Left lobe of liver (tissue), 2 donors: Measurements from ENCODE around the gene YJEFN3. TPM values are rescaled to one million over a fixed set of nuclear protein-coding genes. Genes with fewer than 3 reads are reported as not detected.

Source experiments
- ATAC-seq: fragments of 200-7000 bp; cut with Tn5 transposase; one replicate; pipeline ENCODE4 v1.9.1; 2020; ENCODE audit warnings: mild to moderate bottlenecking, moderate library complexity
- DNase-seq: peaks from one replicate; pipeline ENCODE4 v3.0.0-alpha.2; 2020; ENCODE audit warnings: low spot score
- total RNA-seq: library from RNA; stranded (reverse); gene quantifications from one replicate; pipeline ENCODE4 v1.2.1, GENCODE V29; 2021
- donor health status: DM: no; HTN: no; CAD: no; lungs with moderate emphysema.
- donor health status: DM: no; HTN: yes; CAD: no.

YJEFN3 gene, protein sequence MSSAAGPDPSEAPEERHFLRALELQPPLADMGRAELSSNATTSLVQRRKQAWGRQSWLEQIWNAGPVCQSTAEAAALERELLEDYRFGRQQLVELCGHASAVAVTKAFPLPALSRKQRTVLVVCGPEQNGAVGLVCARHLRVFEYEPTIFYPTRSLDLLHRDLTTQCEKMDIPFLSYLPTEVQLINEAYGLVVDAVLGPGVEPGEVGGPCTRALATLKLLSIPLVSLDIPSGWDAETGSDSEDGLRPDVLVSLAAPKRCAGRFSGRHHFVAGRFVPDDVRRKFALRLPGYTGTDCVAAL
- total RNA-seq: 5.9 TPM

DNA sequence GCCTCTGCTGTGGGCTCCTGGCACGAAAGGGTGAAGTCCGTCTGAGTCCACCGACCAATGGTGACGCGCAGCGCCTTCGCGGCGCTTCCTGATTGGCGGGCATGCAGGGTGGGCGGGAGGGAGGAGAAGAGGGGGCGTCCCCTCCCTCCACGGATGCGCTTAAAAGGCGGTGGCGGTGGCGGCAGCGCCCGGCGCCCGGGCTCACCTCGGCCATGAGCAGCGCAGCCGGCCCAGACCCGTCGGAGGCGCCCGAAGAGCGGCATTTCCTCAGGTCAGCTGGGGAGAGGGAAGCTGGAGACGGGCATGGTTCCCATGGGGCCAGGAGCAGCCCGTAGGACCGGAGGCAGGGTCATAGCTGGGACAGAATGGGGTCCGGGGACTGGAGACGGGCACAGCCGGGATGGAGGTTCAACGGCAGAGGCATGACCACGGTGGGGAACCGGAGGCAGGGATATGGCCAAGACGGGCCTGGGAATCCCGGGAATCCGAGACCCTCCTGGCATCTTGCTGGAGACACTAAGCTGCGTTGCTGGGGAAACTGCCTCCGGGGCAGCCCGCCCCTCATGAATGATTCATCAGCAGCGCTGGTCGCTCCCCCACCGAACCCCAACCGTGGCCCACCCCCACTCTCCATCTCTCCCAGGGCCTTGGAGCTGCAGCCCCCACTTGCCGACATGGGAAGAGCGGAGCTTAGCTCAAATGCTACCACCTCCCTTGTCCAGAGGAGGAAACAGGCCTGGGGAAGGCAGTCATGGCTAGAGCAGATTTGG is at the start of gene YJEFN3:
TSS of gene YJEFN3 (plus strand) at position 191 of the 770 bp plus-strand sequence. CDS start at position 213, 22 bp downstream.
- DNase-seq (no peak), ATAC-seq (no peak)

- no peak for DNase-seq
- ATAC-seq: no peak
These were observed 48.0 kb upstream of the YJEFN3 start for GRCh38 chr19:19480688-19481087.

GRCh38 chr19:19482809-19483596 is 45.7 kb upstream of the YJEFN3 start:
- DNase-seq (no peak), ATAC-seq (no peak)

DNA sequence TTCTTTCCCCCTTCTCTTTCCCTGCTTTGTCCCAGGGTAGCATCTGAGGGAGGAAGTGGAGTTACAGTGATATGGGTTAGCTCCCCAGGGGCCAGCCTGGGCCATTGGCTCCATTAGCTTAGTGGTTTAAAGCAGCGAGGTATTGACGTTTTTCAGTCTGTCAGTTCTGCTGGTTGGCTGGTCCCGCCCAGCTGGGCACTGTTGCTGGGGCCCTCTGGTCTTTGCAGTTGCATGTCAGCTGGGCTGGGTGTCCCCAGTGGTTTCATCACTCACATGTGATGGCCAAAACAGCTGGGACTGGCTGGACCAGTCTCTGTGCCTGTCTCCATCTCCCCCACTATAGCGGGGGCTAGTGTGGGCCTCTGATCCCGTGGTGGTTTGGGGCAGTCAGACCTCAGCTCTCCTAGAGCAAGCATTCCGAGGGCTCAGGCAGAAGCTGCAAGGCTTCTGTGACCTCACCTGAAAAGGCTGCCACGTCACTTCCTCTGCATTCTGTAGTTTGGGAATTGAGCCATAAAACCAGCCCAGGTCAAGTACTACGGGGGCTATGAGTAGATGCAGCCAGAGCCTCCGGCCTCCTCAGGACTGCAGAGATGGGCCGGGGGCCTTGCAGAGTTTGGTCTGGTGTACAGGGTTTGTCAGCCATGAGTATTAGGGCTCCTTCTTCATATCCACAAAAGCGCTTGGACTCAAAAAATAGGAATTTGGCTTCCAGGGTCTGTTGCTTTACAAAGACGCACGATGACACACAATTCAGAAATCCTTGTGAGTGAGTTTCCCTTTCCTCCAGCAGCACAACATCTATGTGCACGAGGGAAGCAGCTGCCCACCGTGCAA is 43.3 kb upstream of the YJEFN3 start:
- DNase-seq: no peak
- no peak for ATAC-seq

DNA sequence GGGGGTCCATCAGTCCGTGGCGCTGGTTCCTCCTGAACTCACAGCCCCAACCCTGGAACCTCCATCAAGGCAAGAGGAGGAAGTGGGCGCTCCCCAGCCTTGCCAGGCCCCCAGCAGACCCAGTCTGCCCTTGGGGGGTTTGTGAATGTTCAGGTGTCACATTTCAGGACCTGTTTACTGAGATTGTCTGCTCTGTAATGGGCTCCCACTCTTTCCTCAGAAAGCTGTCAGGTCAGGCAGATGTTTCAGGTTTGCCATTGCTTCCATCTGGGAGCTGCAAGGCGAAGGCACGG is 42.8 kb upstream of the YJEFN3 start:
- no peak for ATAC-seq
- no peak for DNase-seq

DNA sequence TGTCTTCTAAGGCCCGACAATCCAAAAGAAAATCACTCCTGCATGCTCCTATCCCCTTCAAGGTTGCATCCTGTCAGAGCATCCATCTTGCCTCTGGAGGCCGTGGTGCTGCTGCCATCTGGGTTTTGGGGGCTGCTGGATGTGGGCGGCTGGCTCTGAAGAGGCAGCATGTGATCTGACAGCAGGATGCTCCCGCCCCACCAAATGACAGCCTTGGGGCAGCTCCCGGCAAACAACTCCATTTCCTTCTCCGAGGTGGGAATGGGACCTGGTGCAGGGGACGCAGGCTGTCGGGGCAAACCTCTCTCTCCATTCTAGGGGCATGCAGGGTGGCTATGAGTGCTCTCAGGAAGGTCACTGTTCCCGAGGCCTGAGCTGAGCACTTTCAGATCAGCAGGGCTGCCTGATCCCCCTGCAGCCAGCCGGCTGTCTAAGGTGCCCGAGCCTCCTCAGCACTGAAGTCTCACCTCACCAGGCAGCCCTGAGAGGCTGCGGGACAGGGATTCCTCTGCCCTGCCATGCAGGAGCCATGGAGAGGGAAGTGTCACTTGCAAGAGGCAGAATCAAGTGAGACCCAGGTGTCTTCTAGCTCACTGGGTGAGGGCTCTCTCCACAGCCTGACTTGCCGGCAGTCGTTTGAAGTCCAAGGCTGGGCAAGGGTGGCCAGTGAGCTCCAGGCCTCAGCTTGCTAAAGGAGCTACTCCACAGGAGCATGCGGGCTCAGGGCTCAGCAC is 42.2 kb upstream of the YJEFN3 start:
- DNase-seq (no peak), ATAC-seq (no peak)

GRCh38 chr19:19487077-19487949 is 41.4 kb upstream of the YJEFN3 start:
- ATAC-seq (no peak), DNase-seq (no peak)

GRCh38 chr19:19487950-19488874 is 40.5 kb upstream of the YJEFN3 start:
- peak; percentile 42 for ATAC-seq
- peak; percentile 73 for DNase-seq

DNA sequence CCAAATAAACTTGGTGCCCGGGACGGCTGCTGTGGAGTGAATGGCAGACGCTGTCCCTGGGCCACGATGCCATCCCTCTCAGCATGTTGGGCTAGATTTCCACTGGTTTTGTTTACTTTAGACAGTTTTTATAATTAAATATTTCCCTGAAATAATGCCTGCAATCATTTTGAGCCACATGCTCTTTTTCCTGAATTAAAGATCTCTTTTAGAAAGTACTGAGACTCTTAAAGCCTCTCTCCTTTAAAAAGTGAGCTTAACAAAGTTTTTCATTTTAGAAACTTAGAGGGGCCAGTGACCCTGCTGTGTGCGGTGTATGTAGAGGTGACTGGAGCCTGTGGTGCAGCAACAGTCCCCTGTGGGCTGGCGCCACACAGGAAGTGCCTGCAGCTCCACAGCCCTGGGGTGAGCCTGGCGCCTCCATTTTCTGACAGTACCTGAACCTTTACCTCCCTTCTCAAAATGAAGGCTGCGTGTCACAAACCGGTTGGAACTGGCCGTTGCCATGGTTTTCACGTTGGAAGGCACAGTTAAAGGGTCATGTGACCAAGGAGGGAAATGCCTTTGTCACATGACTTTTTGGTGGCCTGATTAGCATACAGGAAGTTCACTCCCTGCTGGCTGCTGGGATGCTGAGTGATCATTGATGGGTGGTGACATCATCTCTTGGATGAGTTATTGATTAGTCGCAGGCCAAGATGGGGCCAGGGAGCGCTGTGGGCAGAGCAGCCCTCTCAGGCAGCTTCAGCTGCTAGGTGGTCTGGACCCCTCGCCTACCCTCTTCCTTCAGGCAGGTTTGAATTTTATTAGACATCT is 39.6 kb upstream of the YJEFN3 start:
- DNase-seq: peak; percentile 87
- peak; percentile 53 for ATAC-seq

- DNase-seq (no peak), ATAC-seq (peak; percentile 8)
These were observed 38.9 kb upstream of the YJEFN3 start for GRCh38 chr19:19489804-19490204.

- DNase-seq: peak; percentile 77
- ATAC-seq: peak; percentile 71
These were observed 38.3 kb upstream of the YJEFN3 start for GRCh38 chr19:19490214-19490968.

DNA sequence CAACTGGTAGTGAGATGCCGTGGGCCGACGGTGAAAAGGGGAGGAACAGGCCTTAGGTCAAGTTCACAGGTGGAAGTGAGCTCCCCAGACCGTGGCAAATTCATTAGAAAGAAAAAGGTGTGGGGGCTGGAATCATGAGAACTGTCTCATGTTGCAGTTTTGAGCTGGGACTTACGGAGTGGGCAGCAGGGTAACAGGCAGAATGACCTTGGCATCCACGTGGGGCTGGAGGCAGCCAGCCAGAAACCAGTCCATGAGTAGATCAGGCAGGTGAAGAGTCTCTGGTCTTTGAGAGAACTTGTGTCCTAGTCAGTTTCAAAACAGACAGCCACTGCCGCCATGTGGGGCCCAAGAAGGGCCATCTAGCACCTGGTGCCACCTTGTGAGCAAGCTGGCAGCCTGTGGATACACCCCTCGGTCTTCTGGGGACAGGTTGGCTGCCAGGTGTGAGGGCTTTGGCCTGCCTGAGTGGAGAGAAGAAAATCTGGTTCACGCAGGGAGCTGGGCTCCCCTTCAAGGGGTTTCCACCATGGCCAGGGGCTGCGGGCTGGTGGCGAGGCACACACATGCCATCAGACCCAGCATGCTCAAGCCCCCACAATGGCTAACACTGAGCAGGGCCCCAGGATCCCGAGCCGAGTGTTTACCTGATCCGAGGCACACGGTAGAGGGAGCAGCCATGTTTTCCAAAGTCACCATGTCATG is 37.2 kb upstream of the YJEFN3 start:
- ATAC-seq: no peak
- DNase-seq: no peak

GRCh38 chr19:19492026-19492610 is 36.6 kb upstream of the YJEFN3 start:
- ATAC-seq: no peak
- no peak for DNase-seq

DNA sequence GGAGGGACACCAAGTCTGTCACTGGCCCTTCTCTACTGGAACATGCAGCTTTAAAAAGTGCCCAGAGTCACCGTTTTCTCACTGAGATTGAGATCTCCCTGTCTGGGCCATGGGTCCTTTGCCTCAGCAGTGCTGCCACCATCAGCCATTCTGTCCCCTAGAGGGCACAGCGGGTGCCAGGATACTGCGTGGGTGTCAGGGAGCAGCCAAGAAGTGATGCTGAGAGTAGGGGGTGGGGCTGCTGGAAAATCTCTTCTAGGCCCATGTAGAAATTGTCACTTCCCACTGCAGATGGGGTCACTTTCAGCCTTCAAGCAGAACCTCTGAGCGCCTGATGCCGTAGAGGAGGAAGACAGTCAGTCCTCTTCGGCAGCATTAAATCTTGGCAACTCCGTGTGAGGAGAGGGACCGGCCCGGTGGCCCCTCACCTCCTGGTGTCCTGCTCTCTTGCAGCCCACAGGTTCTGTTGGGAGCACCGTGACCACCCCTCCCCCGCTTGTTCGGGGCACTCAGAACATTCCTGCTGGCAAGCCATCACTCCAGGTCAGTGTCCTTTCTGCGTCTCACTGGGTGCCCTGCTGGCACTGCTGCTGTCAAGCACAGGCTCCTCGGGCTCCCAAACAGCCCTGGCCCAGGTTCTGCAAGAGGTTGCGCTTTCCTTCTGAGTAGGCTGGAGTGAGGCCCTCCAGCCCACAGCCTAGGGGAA is 34.7 kb upstream of the YJEFN3 start:
- ATAC-seq (peak; percentile 29), DNase-seq (no peak)
